GM10248 (cell line): ENCODE measurements around the gene KRT6B.

Experiments
- CTCF ChIA-PET: fragments of 300-600 bp; sonication (Branson Sonifier 250); formaldehyde crosslinking; extraction: SDS; loops from one replicate; lab custom pipeline; 2021; ENCODE audit warnings: antibody characterized with exemption; lab: Yijun Ruan, JAX
- POLR2A ChIA-PET: fragments of 350-650 bp; sonication (Branson Sonifier 250); formaldehyde crosslinking; extraction: SDS; loops from one replicate; lab custom pipeline; 2020; ENCODE audit warnings: antibody characterized with exemption; lab: Yijun Ruan, JAX
- DNase-seq: peaks from one replicate; pipeline ENCODE4 v3.0.0; 2012; ENCODE audit errors: extremely low spot score
- TF ChIP-seq, protein P1 (sequence below): IDR thresholded peaks from 2 replicates; pipeline ENCODE4 v1.5.1; 2012; ENCODE audit warnings: mild to moderate bottlenecking, low read depth; ENCODE audit errors: extremely low read depth, missing control alignments, control extremely low read depth

KRT6B gene

GRCh38 chr12:52487211-52487610 lies 35.3 kb upstream of the KRT6B start:
- ChIA-PET CTCF (no interaction called here), POLR2A (no interaction called here)
- TF ChIP-seq, protein P1, sequence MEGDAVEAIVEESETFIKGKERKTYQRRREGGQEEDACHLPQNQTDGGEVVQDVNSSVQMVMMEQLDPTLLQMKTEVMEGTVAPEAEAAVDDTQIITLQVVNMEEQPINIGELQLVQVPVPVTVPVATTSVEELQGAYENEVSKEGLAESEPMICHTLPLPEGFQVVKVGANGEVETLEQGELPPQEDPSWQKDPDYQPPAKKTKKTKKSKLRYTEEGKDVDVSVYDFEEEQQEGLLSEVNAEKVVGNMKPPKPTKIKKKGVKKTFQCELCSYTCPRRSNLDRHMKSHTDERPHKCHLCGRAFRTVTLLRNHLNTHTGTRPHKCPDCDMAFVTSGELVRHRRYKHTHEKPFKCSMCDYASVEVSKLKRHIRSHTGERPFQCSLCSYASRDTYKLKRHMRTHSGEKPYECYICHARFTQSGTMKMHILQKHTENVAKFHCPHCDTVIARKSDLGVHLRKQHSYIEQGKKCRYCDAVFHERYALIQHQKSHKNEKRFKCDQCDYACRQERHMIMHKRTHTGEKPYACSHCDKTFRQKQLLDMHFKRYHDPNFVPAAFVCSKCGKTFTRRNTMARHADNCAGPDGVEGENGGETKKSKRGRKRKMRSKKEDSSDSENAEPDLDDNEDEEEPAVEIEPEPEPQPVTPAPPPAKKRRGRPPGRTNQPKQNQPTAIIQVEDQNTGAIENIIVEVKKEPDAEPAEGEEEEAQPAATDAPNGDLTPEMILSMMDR = no peak
- DNase-seq = no peak

- ChIA-PET POLR2A (no interaction called here), CTCF (no interaction called here)
Observed at GRCh38 chr12:52486166-52487105, 34.5 kb upstream of the KRT6B start.

DNA sequence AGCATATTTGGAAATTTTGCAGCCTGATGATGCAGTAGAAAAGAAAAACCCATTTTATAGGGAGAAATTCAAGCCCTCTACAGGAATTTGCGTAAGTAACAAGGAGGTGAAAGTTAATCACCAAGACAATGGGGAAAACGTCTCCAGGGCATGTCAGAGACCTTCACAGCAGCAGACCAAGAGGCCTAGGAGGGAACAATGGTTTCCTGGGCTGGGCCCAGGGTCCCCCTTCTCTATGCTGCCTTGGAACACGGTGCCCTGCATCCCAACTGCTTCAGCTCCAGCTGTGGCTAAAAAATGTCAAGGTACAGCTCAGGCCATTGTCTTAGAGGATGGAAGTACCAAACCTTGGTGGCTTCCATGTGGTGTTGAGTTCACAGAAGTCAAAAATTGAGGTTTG lies 28.1 kb upstream of the KRT6B start:
- TF ChIP-seq, protein P1 = no peak
- no peak for DNase-seq
- ChIA-PET CTCF (interaction anchor here (1.4 kb wide), 1 partner anchor 9 kb away, joined by 3 read pairs; no protein-coding TSS in a partner anchor), POLR2A (no interaction called here)

More at GRCh38 chr12:52486166-52487105, 34.5 kb upstream of the KRT6B start:
- TF ChIP-seq, protein P1 = no peak
- DNase-seq = no peak

DNA sequence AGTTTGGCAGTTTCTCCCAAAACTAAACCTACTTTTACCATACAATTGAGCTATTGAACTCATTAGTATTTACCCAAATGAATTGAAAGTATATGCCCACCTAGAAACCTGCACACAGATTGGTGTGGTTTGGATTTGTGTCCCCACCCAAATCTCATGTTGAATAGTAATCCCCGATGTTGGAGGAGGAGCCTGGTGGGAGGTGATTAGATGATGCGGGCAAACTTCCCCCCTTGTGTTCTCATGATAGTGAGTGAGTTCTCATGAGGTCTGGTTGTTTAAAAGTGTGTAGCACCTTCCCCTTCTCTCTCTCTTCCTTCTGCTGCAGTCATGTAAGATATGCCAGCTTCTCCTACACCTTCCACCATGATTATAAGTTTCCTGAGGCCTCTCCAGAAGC lies 25.7 kb upstream of the KRT6B start:
- TF ChIP-seq, protein P1 = no peak
- ChIA-PET POLR2A (no interaction called here), CTCF (interaction anchor here (1.2 to 1.3 kb wide), 3 partner anchors 9 to 402 kb away, joined by 3 read pairs; no protein-coding TSS in a partner anchor)
- no peak for DNase-seq

- POLR2A ChIA-PET = no interaction called here
- TF ChIP-seq, protein P1 = no peak
- no peak for DNase-seq
- CTCF ChIA-PET = no interaction called here
Observed at GRCh38 chr12:52474212-52474611, 22.3 kb upstream of the KRT6B start.

DNA sequence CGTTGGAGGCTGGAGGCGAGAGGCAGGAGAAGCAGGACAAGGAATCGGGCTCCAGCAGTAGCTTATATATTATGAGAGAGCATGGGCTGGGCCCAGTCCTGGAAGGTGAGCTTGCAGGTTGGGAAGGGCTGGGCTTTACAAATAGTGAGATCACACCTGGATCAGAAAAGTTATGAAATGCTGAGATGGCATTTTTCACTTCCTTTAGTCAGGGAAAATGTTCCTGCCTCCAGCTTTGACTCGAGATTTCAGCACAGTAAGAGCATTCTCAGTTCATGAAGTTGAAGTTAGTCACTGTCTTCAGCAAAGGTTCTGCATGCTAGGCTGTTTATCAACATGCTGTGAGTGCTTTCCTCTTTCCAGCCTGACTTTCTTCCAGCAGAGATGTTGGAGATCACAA lies 21.8 kb upstream of the KRT6B start, which contains the start of gene KRT6C:
TSS of gene KRT6C (minus strand) at position 38 of the 400 bp plus-strand sequence. CDS start 68 bp downstream, outside the sequence.
- DNase-seq = no peak
- TF ChIP-seq, protein P1 = no peak
- CTCF ChIA-PET = no interaction called here
- POLR2A ChIA-PET = no interaction called here
